Measurements from ENCODE around the gene TENM4. TPM values are rescaled to one million over a fixed set of nuclear protein-coding genes. Genes with fewer than 3 reads are reported as not detected.

The TENM4 gene
- total RNA-seq, 4 donors from 2014 or later = 7.7 to 39.3 (median 16.1) TPM

DNA sequence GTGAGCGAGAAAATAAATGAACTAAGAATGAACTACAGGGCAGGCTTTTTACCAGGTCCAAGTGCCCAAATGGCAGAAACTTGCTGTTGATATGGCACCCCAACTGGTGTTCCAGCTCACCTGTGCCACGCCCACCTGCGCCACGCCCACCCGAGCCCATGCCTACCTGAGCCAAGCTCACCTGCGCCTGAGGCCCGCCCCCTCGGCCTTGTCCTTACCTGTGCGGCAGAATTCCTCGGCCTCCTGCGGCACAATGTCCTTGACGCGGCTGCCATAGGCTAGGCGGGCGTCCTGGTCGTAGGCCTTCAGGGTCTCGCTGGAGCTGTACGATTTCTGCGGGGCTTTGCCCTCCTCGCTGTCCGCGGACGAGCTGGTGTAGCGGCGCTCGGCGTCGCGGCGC lies 371.3 kb downstream of the TENM4 start:
- Histone ChIP-seq H3K27me3 (no peaks in the 10 kb centered on the region), H3K9me3 (no peaks in the 10 kb centered on the region), H3K4me1 (no peaks in the 10 kb centered on the region), H3K4me3 (no peak overlapping the region), H3K27ac (no peak overlapping the region), H3K36me3 (peaks cover 0 to 10% (median 0%) of the 10 kb centered on the region in 3 donors)
- intact Hi-C loops (cut with DNase I) = no loop called here
- 95 to 96% methylated on average over 19 to 30 of the region's 30 CpGs for WGBS, 2 donors
- TF ChIP-seq, protein P1, sequence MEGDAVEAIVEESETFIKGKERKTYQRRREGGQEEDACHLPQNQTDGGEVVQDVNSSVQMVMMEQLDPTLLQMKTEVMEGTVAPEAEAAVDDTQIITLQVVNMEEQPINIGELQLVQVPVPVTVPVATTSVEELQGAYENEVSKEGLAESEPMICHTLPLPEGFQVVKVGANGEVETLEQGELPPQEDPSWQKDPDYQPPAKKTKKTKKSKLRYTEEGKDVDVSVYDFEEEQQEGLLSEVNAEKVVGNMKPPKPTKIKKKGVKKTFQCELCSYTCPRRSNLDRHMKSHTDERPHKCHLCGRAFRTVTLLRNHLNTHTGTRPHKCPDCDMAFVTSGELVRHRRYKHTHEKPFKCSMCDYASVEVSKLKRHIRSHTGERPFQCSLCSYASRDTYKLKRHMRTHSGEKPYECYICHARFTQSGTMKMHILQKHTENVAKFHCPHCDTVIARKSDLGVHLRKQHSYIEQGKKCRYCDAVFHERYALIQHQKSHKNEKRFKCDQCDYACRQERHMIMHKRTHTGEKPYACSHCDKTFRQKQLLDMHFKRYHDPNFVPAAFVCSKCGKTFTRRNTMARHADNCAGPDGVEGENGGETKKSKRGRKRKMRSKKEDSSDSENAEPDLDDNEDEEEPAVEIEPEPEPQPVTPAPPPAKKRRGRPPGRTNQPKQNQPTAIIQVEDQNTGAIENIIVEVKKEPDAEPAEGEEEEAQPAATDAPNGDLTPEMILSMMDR (IDR thresholded peaks at IDR 0.05) = no peak
- TF ChIP-seq POLR2A (IDR thresholded peaks at IDR 0.05) = no peak
- no peak for DNase-seq

DNA sequence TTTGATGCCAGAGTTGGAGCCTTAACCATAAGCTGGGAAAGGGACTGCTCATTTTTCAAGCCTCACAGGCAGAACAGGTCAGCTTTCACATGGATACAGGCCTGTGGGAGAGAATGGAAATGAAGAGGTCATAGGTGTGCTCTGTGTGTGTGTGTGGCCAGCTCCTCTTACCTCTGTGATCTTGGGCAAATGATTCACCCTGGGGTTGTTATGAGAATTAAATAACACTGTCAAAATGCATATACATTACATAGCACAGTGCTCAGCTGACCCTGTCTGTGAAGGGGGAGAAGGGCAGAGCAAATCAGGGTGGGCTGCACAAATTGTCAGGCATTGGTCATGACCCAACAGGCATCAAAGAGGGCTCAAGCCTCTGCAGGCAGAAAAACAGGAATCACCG lies 372.5 kb downstream of the TENM4 start:
- intact Hi-C loops (cut with DNase I) = no loop called here
- peaks cover 0 to 14% (median 0%) of the 10 kb centered on the region in 3 donors for H3K36me3 ChIP-seq
- H3K4me3 ChIP-seq = no peak overlapping the region
- H3K9me3 ChIP-seq = no peaks in the 10 kb centered on the region
- no peak overlapping the region for H3K27ac ChIP-seq
- TF ChIP-seq, protein P1 (IDR thresholded peaks at IDR 0.05) = no peak
- TF ChIP-seq POLR2A (IDR thresholded peaks at IDR 0.05) = no peak
- H3K27me3 ChIP-seq = no peaks in the 10 kb centered on the region
- no peaks in the 10 kb centered on the region for H3K4me1 ChIP-seq
- 86 to 91% methylated on average over 1 of the region's 1 CpG for WGBS, 2 donors
- DNase-seq = no peak

DNA sequence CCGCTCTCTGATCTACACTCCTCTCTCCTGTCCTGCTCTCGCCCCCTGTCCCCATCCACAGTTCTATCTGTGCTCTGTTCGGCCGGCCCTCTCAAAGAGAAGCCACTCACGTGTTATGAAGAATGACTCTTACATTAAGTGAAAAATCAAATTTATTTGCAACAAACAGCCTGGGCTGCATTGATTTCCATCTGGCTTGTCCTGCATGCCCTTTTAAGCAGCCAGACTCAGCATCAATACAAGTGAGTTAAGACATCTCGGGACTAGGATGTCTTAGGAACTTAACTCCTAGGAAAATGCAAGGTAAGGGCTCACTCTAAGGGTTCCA lies 373.5 kb downstream of the TENM4 start:
- 79 to 87% methylated on average over 6 of the region's 6 CpGs for WGBS, 2 donors
- Histone ChIP-seq H3K4me3 (no peak overlapping the region), H3K27me3 (no peaks in the 10 kb centered on the region), H3K4me1 (no peaks in the 10 kb centered on the region), H3K36me3 (peaks cover 0 to 14% (median 0%) of the 10 kb centered on the region in 3 donors), H3K9me3 (no peaks in the 10 kb centered on the region), H3K27ac (no peak overlapping the region)
- no peak for DNase-seq
- TF ChIP-seq, protein P1 (IDR thresholded peaks at IDR 0.05) = no peak
- no peak for TF ChIP-seq POLR2A (IDR thresholded peaks at IDR 0.05)
- intact Hi-C loops (cut with DNase I) = no loop called here

DNA sequence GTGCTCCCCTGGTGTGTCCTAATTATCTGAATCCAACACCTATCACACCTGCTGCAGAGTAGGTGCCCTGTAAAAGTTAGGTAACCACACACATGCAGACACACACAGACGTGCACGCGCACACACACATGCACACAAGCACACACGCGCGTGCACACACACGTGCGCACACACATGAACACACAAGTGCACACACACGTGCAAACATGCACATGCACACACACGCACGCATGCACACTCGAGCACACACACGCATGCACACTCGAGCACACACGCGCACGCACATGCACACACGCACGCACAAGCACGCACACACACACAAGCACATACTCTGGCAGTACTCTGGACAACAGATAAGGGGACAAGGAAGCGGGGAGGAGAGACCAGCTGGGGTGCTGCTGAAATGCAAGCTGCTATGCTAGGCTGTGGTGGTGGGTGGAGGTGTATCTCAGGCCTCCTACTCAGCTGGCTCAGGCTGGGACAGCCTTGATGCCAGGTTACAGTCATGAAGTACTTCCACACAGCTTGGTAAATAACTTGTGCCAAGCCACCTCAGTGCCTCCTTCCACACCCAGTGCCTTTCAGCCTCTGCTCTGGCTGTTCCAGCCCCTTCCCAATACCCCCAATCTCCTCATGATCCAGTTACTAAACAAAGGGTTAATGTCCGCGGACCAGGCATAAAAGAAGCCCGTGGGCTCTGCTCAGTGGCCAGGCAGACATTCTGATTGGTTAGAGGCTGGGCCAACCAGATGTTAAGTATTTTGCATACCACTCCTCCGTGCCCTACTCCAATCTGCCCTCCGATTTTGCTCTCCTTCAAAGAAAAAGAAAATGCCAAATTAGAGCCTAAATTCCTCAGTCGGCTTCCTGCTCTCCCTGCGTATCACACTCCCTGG lies 374.1 kb downstream of the TENM4 start:
- TF ChIP-seq POLR2A (IDR thresholded peaks at IDR 0.05) = no peak
- TF ChIP-seq, protein P1 (IDR thresholded peaks at IDR 0.05) = no peak
- H3K36me3 ChIP-seq = peaks cover 0 to 14% (median 0%) of the 10 kb centered on the region in 3 donors

More for the DNA sequence above, 374.1 kb downstream of the TENM4 start:
- Histone ChIP-seq H3K4me3 (no peak overlapping the region), H3K9me3 (no peaks in the 10 kb centered on the region), H3K4me1 (no peaks in the 10 kb centered on the region), H3K27ac (no peak overlapping the region), H3K27me3 (no peaks in the 10 kb centered on the region)
- WGBS, 2 donors = 78 to 83% methylated on average over 17 to 25 of the region's 28 CpGs
- no peak for DNase-seq
- intact Hi-C loops (cut with DNase I) = no loop called here
